OCI-LY3 (cell line): ENCODE results near the gene PID1.

ENCODE experiments used
- EZH2phosphoT487 ChIP-seq: fragments of 200-600 bp; shearing (Covaris generic); IDR thresholded peaks from 2 replicates; pipeline ENCODE4 v1.6.1; 2018; ENCODE audit warnings: antibody characterized with exemption, mixed run types, low read depth
- TF ChIP-seq, protein P1 (sequence below): fragments of 200-600, 300-600 bp; sonication (generic); IDR thresholded peaks from 2 replicates; pipeline ENCODE4 v1.5.1; 2014; ENCODE audit warnings: antibody characterized with exemption, low read length, low read depth

DNA sequence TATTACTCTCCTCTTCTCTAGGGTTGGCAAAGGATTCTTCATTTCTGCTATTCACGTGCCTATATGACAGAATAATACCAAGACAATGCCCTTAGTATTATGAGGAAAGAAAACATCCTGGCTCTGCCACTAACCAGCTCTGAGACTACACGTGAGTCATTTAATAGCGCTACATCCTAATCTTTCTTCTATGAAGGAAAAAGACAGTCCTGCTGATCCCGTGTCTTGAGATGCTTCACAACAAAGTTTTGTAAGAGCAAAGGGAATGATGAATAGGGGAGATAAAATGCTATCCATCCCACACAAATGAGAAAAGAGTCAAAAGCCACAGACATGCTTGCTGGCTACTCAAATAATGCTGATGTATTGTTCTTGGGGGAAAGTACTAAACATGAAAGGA lies 152.8 kb downstream of the PID1 start:
- TF ChIP-seq, protein P1, sequence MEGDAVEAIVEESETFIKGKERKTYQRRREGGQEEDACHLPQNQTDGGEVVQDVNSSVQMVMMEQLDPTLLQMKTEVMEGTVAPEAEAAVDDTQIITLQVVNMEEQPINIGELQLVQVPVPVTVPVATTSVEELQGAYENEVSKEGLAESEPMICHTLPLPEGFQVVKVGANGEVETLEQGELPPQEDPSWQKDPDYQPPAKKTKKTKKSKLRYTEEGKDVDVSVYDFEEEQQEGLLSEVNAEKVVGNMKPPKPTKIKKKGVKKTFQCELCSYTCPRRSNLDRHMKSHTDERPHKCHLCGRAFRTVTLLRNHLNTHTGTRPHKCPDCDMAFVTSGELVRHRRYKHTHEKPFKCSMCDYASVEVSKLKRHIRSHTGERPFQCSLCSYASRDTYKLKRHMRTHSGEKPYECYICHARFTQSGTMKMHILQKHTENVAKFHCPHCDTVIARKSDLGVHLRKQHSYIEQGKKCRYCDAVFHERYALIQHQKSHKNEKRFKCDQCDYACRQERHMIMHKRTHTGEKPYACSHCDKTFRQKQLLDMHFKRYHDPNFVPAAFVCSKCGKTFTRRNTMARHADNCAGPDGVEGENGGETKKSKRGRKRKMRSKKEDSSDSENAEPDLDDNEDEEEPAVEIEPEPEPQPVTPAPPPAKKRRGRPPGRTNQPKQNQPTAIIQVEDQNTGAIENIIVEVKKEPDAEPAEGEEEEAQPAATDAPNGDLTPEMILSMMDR, result no peak
- no peak for TF ChIP-seq EZH2phosphoT487
